ENCODE results near the gene WWC2.

Gene WWC2

DNA sequence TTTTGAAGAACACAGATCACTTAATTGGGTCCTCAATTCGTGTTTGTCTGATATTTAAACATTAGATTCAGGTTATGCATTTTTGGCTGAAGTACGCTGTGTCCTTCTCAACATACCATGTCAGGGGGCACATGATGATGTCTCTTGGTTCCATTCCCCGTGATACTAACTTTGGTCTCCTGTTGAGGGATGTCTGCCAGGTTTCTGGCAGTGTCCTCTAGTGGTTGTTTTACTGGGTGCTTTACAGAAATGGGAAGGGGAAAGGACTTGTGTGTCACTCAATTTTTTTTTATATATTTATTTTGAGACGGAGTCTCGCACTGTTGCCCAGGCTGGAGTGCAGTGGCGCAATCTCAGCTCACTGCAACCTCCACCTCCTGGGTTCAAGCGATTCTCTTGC is 58.2 kb downstream of the WWC2 start:
- TF ChIP-seq GABPA (IDR thresholded peaks at IDR 0.05; ENCODE audit: low read depth) (no peak), CTCF (IDR thresholded peaks at IDR 0.05; ENCODE audit: insufficient read depth, low read length) (no peak), POLR2AphosphoS5 (IDR thresholded peaks at IDR 0.05; ENCODE audit: low read depth) (no peak), SPI1 (IDR thresholded peaks at IDR 0.05; ENCODE audit: borderline replicate concordance, low read depth) (no peak)
- TF ChIP-seq, protein P1, sequence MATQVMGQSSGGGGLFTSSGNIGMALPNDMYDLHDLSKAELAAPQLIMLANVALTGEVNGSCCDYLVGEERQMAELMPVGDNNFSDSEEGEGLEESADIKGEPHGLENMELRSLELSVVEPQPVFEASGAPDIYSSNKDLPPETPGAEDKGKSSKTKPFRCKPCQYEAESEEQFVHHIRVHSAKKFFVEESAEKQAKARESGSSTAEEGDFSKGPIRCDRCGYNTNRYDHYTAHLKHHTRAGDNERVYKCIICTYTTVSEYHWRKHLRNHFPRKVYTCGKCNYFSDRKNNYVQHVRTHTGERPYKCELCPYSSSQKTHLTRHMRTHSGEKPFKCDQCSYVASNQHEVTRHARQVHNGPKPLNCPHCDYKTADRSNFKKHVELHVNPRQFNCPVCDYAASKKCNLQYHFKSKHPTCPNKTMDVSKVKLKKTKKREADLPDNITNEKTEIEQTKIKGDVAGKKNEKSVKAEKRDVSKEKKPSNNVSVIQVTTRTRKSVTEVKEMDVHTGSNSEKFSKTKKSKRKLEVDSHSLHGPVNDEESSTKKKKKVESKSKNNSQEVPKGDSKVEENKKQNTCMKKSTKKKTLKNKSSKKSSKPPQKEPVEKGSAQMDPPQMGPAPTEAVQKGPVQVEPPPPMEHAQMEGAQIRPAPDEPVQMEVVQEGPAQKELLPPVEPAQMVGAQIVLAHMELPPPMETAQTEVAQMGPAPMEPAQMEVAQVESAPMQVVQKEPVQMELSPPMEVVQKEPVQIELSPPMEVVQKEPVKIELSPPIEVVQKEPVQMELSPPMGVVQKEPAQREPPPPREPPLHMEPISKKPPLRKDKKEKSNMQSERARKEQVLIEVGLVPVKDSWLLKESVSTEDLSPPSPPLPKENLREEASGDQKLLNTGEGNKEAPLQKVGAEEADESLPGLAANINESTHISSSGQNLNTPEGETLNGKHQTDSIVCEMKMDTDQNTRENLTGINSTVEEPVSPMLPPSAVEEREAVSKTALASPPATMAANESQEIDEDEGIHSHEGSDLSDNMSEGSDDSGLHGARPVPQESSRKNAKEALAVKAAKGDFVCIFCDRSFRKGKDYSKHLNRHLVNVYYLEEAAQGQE (IDR thresholded peaks at IDR 0.05; ENCODE audit: insufficient replicate concordance, low read depth), result no peak
- DNase-seq (ENCODE audit: low read depth in 1 of 2, low spot score in 1 of 2), result no peak
- no peak overlapping the region for H3K27ac ChIP-seq (replicated peaks)
- no peaks in the 10 kb centered on the region for H3K27me3 ChIP-seq (ENCODE audit: insufficient read depth, poor library complexity, severe bottlenecking)
- H3K4me3 ChIP-seq (replicated peaks; ENCODE audit: insufficient read depth, low read length), result no peak overlapping the region

DNA sequence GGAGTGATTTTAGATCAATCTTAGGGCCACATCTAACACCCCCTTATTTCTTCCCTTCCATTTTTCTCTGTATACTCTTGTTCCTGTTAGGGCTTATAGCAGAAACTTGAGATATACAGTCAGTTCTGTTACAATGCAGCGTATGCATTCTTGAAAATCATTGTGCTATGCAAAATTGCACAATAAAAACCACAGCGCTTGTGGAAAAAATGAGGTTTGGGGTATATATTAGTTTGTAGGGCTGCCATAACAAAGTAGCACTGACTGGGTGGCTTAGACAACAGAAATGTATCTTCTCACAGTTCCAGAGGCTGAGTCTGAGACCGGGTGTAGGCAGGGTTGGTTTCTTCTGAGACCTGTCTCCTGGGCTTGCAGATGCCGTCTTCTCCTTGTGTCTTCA is 59.0 kb downstream of the WWC2 start:
- DNase-seq (ENCODE audit: low read depth in 1 of 2, low spot score in 1 of 2), result peak in 1 of 2 experiments; percentile 33
- no peak overlapping the region for H3K27ac ChIP-seq (replicated peaks)
- H3K27me3 ChIP-seq (ENCODE audit: insufficient read depth, poor library complexity, severe bottlenecking), result no peaks in the 10 kb centered on the region
- TF ChIP-seq POLR2AphosphoS5 (IDR thresholded peaks at IDR 0.05; ENCODE audit: low read depth), result no peak
- TF ChIP-seq, protein P1 (IDR thresholded peaks at IDR 0.05; ENCODE audit: insufficient replicate concordance, low read depth), result no peak
- TF ChIP-seq CTCF (IDR thresholded peaks at IDR 0.05; ENCODE audit: insufficient read depth, low read length), result no peak
- TF ChIP-seq GABPA (IDR thresholded peaks at IDR 0.05; ENCODE audit: low read depth), result no peak
- no peak for TF ChIP-seq SPI1 (IDR thresholded peaks at IDR 0.05; ENCODE audit: borderline replicate concordance, low read depth)
- H3K4me3 ChIP-seq (replicated peaks; ENCODE audit: insufficient read depth, low read length), result no peak overlapping the region

- no peak for TF ChIP-seq POLR2AphosphoS5 (IDR thresholded peaks at IDR 0.05; ENCODE audit: low read depth)
- TF ChIP-seq SPI1 (IDR thresholded peaks at IDR 0.05; ENCODE audit: borderline replicate concordance, low read depth), result no peak
- TF ChIP-seq CTCF (IDR thresholded peaks at IDR 0.05; ENCODE audit: insufficient read depth, low read length), result no peak
- TF ChIP-seq, protein P1 (IDR thresholded peaks at IDR 0.05; ENCODE audit: insufficient replicate concordance, low read depth), result no peak
- no peak for TF ChIP-seq GABPA (IDR thresholded peaks at IDR 0.05; ENCODE audit: low read depth)
- no peak overlapping the region for H3K27ac ChIP-seq (replicated peaks)
- DNase-seq (ENCODE audit: low read depth in 1 of 2, low spot score in 1 of 2), result no peak
Observed at GRCh38 chr4:183161630-183162029, 62.6 kb downstream of the WWC2 start.

More at GRCh38 chr4:183161630-183162029, 62.6 kb downstream of the WWC2 start:
- no peak overlapping the region for H3K4me3 ChIP-seq (replicated peaks; ENCODE audit: insufficient read depth, low read length)
- no peaks in the 10 kb centered on the region for H3K27me3 ChIP-seq (ENCODE audit: insufficient read depth, poor library complexity, severe bottlenecking)

Measured in HL-60 (cell line).